Sigmoid colon (tissue), 7 donors: ENCODE measurements around the gene RTRAF. TPM values are rescaled to one million over a fixed set of nuclear protein-coding genes. Genes with fewer than 3 reads are reported as not detected.

Source experiments
- DNase-seq: peaks from one replicate; pipeline ENCODE4 v3.0.0-alpha.2; 2019
- H3K27ac ChIP-seq, 4 donors: fragments of 200-600 bp; sonication (generic); one replicate each; pipeline ENCODE4 v1.5.1; 2016 to 2019; ENCODE audit warnings: mild to moderate bottlenecking in 1 of 4
- H3K27me3 ChIP-seq, 3 donors: fragments of 200-600 bp; sonication (generic); one replicate each; pipeline ENCODE4 v1.5.1; 2019; ENCODE audit warnings: mild to moderate bottlenecking in 1 of 3
- H3K36me3 ChIP-seq, 4 donors: fragments of 200-600 bp; sonication (generic); one replicate each; pipeline ENCODE4 v1.5.1; 2016 to 2019
- H3K4me1 ChIP-seq, 4 donors: fragments of 200-600 bp; sonication (generic); one replicate each; pipeline ENCODE4 v1.5.1; 2017 to 2019
- H3K4me3 ChIP-seq, 4 donors: fragments of 200-600 bp; sonication (generic); one replicate each; pipeline ENCODE4 v1.5.1; 2017 to 2019; ENCODE audit warnings: mild to moderate bottlenecking in 2 of 4, moderate library complexity in 1 of 4
- H3K9me3 ChIP-seq, 4 donors: fragments of 200-600 bp in 3 of 4; sonication (generic) in 3 of 4; one replicate each; pipeline versions ENCODE4 v1.5.1 to v1.6.1; 2013 to 2019
- EP300 ChIP-seq, 4 donors: sonication (generic); formaldehyde crosslinking; IDR thresholded peaks; one replicate each; pipeline ENCODE4 v1.6.1; 2017; ENCODE audit warnings: antibody characterized with exemption in 4 of 4
- POLR2A ChIP-seq, 2 donors: fragments of 450-650 bp; IDR thresholded peaks; one replicate each; pipeline ENCODE4 v1.6.1; 2016; ENCODE audit warnings: antibody characterized with exemption in 2 of 2, mild to moderate bottlenecking in 2 of 2, moderate library complexity in 2 of 2
- POLR2AphosphoS5 ChIP-seq, 4 donors: sonication (generic); formaldehyde crosslinking; IDR thresholded peaks; one replicate each; pipeline ENCODE4 v1.6.1; 2017; ENCODE audit warnings: antibody characterized with exemption in 4 of 4
- WGBS, 2 donors: extraction: QIAGEN DNeasy Blood & Tissue Kit; methylation state at CpG; one replicate each; pipeline ENCODE4 v1.1.7; 2013; 5-methylcytosine and 5-hydroxymethylcytosine counted together
- intact Hi-C: fragments of 100-400 bp; cut with DNase I; formaldehyde crosslinking; loops from one replicate; pipeline ENCODE4 v1.15.1; 2023
- polyA plus RNA-seq, 3 donors: library from polyadenylated mRNA; stranded (reverse); fragments of 200-250 nt; gene quantifications; one replicate each; pipeline ENCODE4 v1.2.3, GENCODE V29; 2013
- total RNA-seq, 4 donors: library from RNA; depleted of rRNA; stranded (reverse); fragments of >200 nt; gene quantifications; one replicate each; pipeline ENCODE4 v1.1.0, GENCODE V29; 2016
- TF ChIP-seq, protein P1 (sequence below), 4 experiments: fragments of 450-650 bp in 3 of 4; fragments of 200-600 bp in 1 of 4; IDR thresholded peaks; one replicate each; pipeline ENCODE4 v1.5.1; 2016 to 2019; ENCODE audit warnings: antibody characterized with exemption in 4 of 4, mild to moderate bottlenecking in 3 of 4, moderate library complexity in 2 of 4
- donor health status: healthy with polysubstance abuse.
- donor health status: Bipolar disorder and iron deficiency.
- donor health status: healthy.

RTRAF gene
- total and polyA plus RNA-seq, 7 donors: 33.5 to 152 (median 76.0) TPM

DNA sequence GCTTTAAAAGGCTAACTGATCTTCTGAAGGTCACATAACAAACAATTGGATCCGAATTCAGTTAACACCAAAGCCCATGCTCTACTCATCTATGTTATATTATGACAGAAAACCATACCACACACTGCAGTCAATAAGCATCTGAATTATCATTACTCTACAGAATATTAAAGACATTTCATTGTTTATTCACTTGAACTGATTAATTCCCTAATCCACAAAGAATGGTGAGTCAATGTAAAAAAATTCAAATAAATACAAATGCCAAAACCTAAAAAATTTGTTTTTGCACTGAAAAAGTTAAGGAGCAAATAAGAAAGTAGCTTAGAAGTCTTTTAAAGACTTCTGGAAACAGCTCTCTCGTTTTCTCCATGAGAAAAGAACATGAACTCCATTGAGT is 65.8 kb downstream of the RTRAF start:
- intact Hi-C loops: no loop called here
- Histone ChIP-seq H3K36me3 (peaks cover 0 to 13% (median 0%) of the 10 kb centered on the region in 4 donors), H3K27me3 (no peaks in the 10 kb centered on the region), H3K27ac (peak overlapping the region in 1 of 4 donors; percentile 85), H3K4me3 (no peak overlapping the region), H3K9me3 (no peaks in the 10 kb centered on the region), H3K4me1 (peaks cover 0 to 79% (median 64%) of the 10 kb centered on the region in 4 donors)
- WGBS, 2 donors: 78 to 83% methylated on average over 2 of the region's 2 CpGs
- DNase-seq: no peak
- no peak for TF ChIP-seq POLR2A (IDR thresholded peaks at IDR 0.05)
- TF ChIP-seq POLR2AphosphoS5 (IDR thresholded peaks at IDR 0.05): no peak
- TF ChIP-seq, protein P1, sequence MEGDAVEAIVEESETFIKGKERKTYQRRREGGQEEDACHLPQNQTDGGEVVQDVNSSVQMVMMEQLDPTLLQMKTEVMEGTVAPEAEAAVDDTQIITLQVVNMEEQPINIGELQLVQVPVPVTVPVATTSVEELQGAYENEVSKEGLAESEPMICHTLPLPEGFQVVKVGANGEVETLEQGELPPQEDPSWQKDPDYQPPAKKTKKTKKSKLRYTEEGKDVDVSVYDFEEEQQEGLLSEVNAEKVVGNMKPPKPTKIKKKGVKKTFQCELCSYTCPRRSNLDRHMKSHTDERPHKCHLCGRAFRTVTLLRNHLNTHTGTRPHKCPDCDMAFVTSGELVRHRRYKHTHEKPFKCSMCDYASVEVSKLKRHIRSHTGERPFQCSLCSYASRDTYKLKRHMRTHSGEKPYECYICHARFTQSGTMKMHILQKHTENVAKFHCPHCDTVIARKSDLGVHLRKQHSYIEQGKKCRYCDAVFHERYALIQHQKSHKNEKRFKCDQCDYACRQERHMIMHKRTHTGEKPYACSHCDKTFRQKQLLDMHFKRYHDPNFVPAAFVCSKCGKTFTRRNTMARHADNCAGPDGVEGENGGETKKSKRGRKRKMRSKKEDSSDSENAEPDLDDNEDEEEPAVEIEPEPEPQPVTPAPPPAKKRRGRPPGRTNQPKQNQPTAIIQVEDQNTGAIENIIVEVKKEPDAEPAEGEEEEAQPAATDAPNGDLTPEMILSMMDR (IDR thresholded peaks at IDR 0.05): no peak
- no peak for TF ChIP-seq EP300 (IDR thresholded peaks at IDR 0.05)

GRCh38 chr14:52058341-52058740 is 69.0 kb downstream of the RTRAF start:
- H3K27ac ChIP-seq: peak overlapping the region; percentile 62 to 80 (median 74)

DNA sequence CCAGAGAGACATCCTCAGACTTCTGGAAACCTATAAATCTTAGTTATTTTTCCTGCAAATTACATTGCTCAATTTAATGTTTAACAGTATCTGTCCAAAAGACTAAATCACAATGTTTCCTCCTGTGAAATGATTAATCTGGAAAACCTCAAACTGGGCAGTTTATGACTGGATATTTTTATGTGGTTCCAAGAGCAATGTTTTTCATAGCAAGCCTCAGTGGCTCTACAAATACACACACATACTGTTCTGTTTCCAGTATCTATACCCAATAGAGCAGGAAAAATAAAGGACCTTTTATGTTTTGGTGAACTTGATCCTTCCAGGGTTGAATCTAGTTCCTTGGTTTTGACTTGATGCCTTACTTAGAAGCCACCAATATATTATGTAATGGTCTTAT is 70.3 kb downstream of the RTRAF start:
- H3K27ac ChIP-seq: peak overlapping the region; percentile 62 to 80 (median 74)
- TF ChIP-seq EP300 (IDR thresholded peaks at IDR 0.05) (peak in 2 of 4 donors; percentile 35 to 66), POLR2A (IDR thresholded peaks at IDR 0.05) (no peak), POLR2AphosphoS5 (IDR thresholded peaks at IDR 0.05) (peak; percentile 67 to 88 (median 82))
- TF ChIP-seq, protein P1 (IDR thresholded peaks at IDR 0.05): no peak
- no peaks in the 10 kb centered on the region for H3K27me3 ChIP-seq
- intact Hi-C loops: loop anchor here (2.0 kb wide), 1 partner anchor 15 kb away; no protein-coding TSS in a partner anchor
- H3K4me3 ChIP-seq: peak overlapping the region in 1 of 4 donors; percentile 10
- H3K9me3 ChIP-seq: no peaks in the 10 kb centered on the region
- H3K36me3 ChIP-seq: peaks cover 0 to 4% (median 0%) of the 10 kb centered on the region in 4 donors
- H3K4me1 ChIP-seq: peaks cover 0 to 76% (median 61%) of the 10 kb centered on the region in 4 donors
- no peak for DNase-seq

More at GRCh38 chr14:52058341-52058740, 69.0 kb downstream of the RTRAF start:
- Histone ChIP-seq H3K4me3 (no peak overlapping the region), H3K27me3 (no peaks in the 10 kb centered on the region), H3K36me3 (peaks cover 0 to 13% (median 0%) of the 10 kb centered on the region in 4 donors), H3K4me1 (peaks cover 0 to 79% (median 65%) of the 10 kb centered on the region in 4 donors), H3K9me3 (no peaks in the 10 kb centered on the region)
- DNase-seq: no peak
- TF ChIP-seq POLR2AphosphoS5 (IDR thresholded peaks at IDR 0.05): peak; percentile 15 to 65 (median 60)
- TF ChIP-seq, protein P1 (IDR thresholded peaks at IDR 0.05): no peak
- 85 to 86% methylated on average over 3 of the region's 3 CpGs for WGBS, 2 donors
- intact Hi-C loops: loop anchor here (2.0 kb wide), 1 partner anchor 14 kb away; no protein-coding TSS in a partner anchor

DNA sequence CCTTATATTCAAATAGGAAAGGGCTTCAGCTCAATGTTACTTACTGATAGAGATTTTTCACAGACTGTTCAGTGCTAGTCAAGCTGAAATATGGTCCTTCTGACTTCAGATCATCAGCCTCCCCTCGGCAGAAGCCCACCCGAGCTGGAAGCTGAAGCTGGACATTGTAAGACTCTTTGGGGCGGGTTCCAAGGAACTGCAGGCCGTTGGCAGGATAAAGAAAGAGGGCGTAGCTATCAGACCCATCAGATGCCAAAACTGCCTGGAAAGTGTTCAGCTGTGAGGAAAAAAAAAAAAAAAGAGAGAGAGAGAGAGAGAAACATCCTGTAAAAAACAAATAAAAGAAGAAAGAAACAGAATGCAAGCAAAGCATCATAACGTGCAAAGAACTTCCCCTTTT is 70.7 kb downstream of the RTRAF start:
- 26 to 61% methylated on average over 6 of the region's 6 CpGs for WGBS, 2 donors
- Histone ChIP-seq H3K27ac (peak overlapping the region; percentile 62 to 80 (median 74)), H3K4me1 (peaks cover 0 to 72% (median 61%) of the 10 kb centered on the region in 4 donors), H3K4me3 (peak overlapping the region in 1 of 4 donors; percentile 10), H3K27me3 (no peaks in the 10 kb centered on the region), H3K36me3 (peaks cover 0 to 4% (median 0%) of the 10 kb centered on the region in 4 donors), H3K9me3 (no peaks in the 10 kb centered on the region)
- TF ChIP-seq EP300 (IDR thresholded peaks at IDR 0.05): no peak
- TF ChIP-seq POLR2A (IDR thresholded peaks at IDR 0.05): no peak
- TF ChIP-seq POLR2AphosphoS5 (IDR thresholded peaks at IDR 0.05): no peak
- TF ChIP-seq, protein P1 (IDR thresholded peaks at IDR 0.05): no peak
- DNase-seq: no peak
- intact Hi-C loops: no loop called here

Other genes starting within 250 kb of the RTRAF start
- 10 to 100 TPM; 27.3 to 44.2 (median 29.1) TPM for gene GNG2, start 128.9 kb upstream of the RTRAF start, total RNA-seq
- gene GNG2, start 128.9 kb upstream of the RTRAF start, polyA plus RNA-seq: 10 to 100 TPM in 2 of 3 donors, 1 to 10 TPM in 1; 9.5 to 18.4 (median 16.8) TPM
- gene NID2, start 79.5 kb downstream of the RTRAF start, total RNA-seq: 10 to 100 TPM; 26.4 to 52.9 (median 29.9) TPM
- gene NID2, start 79.5 kb downstream of the RTRAF start, polyA plus RNA-seq: 1 to 10 TPM in 2 of 3 donors, under 1 TPM in 1; 0.46 to 9.0 (median 4.8) TPM